Measurements from ENCODE around the gene TNRC6A. TPM values are rescaled to one million over a fixed set of nuclear protein-coding genes. Genes with fewer than 3 reads are reported as not detected.
"Not testable (repeated sequence)": the region's sequence is repeated elsewhere in the genome, so short reads cannot be mapped to it uniquely, and the experiment has no call there.

Gene TNRC6A
- total RNA-seq, 4 donors from 2014 or later, result 26.3 to 120 (median 49.2) TPM

DNA sequence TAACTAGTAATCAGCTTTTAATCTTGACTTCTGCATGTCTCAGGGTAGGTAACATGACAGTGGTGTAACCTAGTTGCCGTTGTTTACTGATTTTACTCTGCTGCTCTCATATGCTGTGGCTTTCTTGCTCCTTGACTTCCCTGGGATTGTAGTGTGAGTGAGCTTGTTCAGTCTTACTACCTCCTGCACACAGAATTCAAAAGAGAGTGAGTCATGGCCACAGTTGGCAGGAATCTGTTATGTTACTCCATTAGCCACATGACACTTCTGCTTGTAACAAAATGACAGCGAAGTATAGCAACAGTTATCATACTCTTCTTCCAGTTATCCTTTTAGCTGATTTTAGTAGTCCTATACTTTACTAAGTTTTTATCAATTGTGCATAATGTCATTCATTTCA is 18.8 kb downstream of the TNRC6A start:
- TF ChIP-seq POLR2A (IDR thresholded peaks at IDR 0.05), result no peak
- no peak for TF ChIP-seq CTCF (IDR thresholded peaks at IDR 0.05)
- TF ChIP-seq EP300 (IDR thresholded peaks at IDR 0.05), result no peak
- TF ChIP-seq POLR2AphosphoS5 (IDR thresholded peaks at IDR 0.05), result no peak
- no peaks in the 10 kb centered on the region for H3K9me3 ChIP-seq
- H3K27ac ChIP-seq, result peak overlapping the region; percentile 46
- no peak for DNase-seq (ENCODE audit: low spot score in 2 of 2)
- H3K4me1 ChIP-seq, result peaks cover 59% of the 10 kb centered on the region
- 33% methylated on average over 2 of the region's 2 CpGs for WGBS
- H3K27me3 ChIP-seq, result no peaks in the 10 kb centered on the region
- H3K4me3 ChIP-seq, result no peak overlapping the region
- no peaks in the 10 kb centered on the region for H3K36me3 ChIP-seq

DNA sequence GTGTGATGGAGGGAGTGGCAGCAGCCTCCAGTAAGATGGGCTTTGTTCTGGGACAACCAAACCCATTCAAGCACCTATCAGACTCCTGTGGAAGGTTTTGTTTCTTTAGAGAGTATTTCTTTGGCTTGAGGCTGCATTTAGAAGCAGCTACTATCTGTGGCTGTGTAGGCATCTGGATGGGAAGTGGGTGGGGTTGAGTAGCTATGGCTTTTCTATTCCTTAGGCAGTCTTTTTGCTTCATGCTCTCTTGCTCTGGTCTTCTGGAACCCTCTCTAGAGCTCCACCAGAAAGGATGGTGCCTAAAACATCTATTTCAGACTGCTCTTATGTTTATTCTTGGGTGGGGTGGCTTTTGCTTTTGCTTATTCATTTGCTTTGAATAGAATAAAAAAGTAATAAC is 19.9 kb downstream of the TNRC6A start:
- TF ChIP-seq POLR2AphosphoS5 (IDR thresholded peaks at IDR 0.05) (no peak), CTCF (IDR thresholded peaks at IDR 0.05) (no peak), EP300 (IDR thresholded peaks at IDR 0.05) (no peak), POLR2A (IDR thresholded peaks at IDR 0.05) (no peak)
- Histone ChIP-seq H3K9me3 (no peaks in the 10 kb centered on the region), H3K27me3 (no peaks in the 10 kb centered on the region), H3K4me1 (peaks cover 59% of the 10 kb centered on the region), H3K36me3 (no peaks in the 10 kb centered on the region), H3K27ac (no peak overlapping the region), H3K4me3 (no peak overlapping the region)
- DNase-seq (ENCODE audit: low spot score in 2 of 2), result no peak

GRCh38 chr16:24749872-24750271 is 20.4 kb downstream of the TNRC6A start:
- not testable (repeated sequence) for H3K9me3 ChIP-seq; H3K27ac ChIP-seq; H3K36me3 ChIP-seq; DNase-seq (ENCODE audit: low spot score in 2 of 2); H3K27me3 ChIP-seq; H3K4me3 ChIP-seq
- peaks cover 55% of the 10 kb centered on the region for H3K4me1 ChIP-seq
- 93% methylated on average over 5 of the region's 5 CpGs for WGBS

DNA sequence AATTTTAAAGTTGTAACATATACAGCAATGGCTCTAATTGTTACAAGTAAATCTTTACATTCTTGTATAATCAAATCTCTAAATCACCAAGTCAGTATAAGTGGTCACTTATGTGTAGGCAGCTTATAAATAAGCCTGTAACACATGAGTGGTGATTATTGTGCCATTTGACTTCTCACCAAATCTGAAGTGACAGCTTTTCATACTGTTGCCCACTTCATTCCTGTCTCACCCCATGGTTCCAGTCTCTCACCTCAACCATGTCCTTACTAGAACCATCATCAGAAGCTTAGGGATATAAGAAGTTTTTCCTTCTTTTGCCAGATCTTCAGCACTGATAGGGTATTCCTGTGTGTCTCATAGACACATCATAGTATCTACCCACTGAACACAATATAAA is 23.5 kb downstream of the TNRC6A start:
- no peak for DNase-seq (ENCODE audit: low spot score in 2 of 2)
- no peak for TF ChIP-seq EP300 (IDR thresholded peaks at IDR 0.05)
- no peak for TF ChIP-seq POLR2A (IDR thresholded peaks at IDR 0.05)
- no peak for TF ChIP-seq POLR2AphosphoS5 (IDR thresholded peaks at IDR 0.05)
- no peak for TF ChIP-seq CTCF (IDR thresholded peaks at IDR 0.05)
- Histone ChIP-seq H3K4me3 (no peak overlapping the region), H3K36me3 (no peaks in the 10 kb centered on the region), H3K4me1 (peaks cover 27% of the 10 kb centered on the region), H3K27ac (no peak overlapping the region), H3K9me3 (no peaks in the 10 kb centered on the region), H3K27me3 (no peaks in the 10 kb centered on the region)

DNA sequence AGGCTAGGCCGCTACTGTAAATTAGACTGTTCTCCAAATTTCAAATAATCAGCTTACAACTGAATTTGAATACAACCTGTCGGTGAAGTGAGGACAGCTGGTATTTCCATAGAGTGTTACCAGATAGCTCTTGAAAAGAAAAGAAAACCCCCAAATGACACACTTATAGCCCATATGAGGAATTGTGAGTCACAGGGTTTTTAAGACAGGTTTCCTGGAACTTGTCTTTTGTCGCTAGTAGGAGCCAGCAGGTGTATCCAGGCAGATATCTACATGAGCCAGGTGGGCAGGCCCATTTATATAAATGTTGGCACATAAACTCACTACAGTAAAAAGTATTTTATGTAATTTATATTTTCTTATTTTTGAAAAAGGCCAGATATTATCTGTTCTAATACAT is 24.0 kb downstream of the TNRC6A start:
- H3K27me3 ChIP-seq, result no peaks in the 10 kb centered on the region
- no peak overlapping the region for H3K4me3 ChIP-seq
- 76% methylated on average over 3 of the region's 3 CpGs for WGBS
- no peak for DNase-seq (ENCODE audit: low spot score in 2 of 2)
- TF ChIP-seq POLR2A (IDR thresholded peaks at IDR 0.05), result no peak
- no peak for TF ChIP-seq EP300 (IDR thresholded peaks at IDR 0.05)
- H3K27ac ChIP-seq, result no peak overlapping the region
- peaks cover 23% of the 10 kb centered on the region for H3K4me1 ChIP-seq
- peaks cover 3% of the 10 kb centered on the region for H3K36me3 ChIP-seq
- H3K9me3 ChIP-seq, result no peaks in the 10 kb centered on the region

GRCh38 chr16:24754543-24754942 is 25.1 kb downstream of the TNRC6A start:
- 92% methylated on average over 2 of the region's 2 CpGs for whole genome bisulfite sequencing
- TF ChIP-seq CTCF (IDR thresholded peaks at IDR 0.05) (no peak), EP300 (IDR thresholded peaks at IDR 0.05) (no peak), POLR2A (IDR thresholded peaks at IDR 0.05) (no peak), POLR2AphosphoS5 (IDR thresholded peaks at IDR 0.05) (no peak)
- H3K27me3 ChIP-seq, result no peaks in the 10 kb centered on the region
- no peak for DNase-seq (ENCODE audit: low spot score in 2 of 2)
- H3K36me3 ChIP-seq, result peaks cover 8% of the 10 kb centered on the region
- H3K9me3 ChIP-seq, result no peaks in the 10 kb centered on the region
- H3K27ac ChIP-seq, result no peak overlapping the region
- H3K4me1 ChIP-seq, result peaks cover 15% of the 10 kb centered on the region
- no peak overlapping the region for H3K4me3 ChIP-seq
